Right lobe of liver (tissue), 4 donors: ENCODE data around the gene SCRT2.

Experiments
- CTCF ChIP-seq, 4 donors: fragments of 200-600 bp in 3 of 4; fragments of 450-650 bp in 1 of 4; IDR thresholded peaks; one replicate each; pipeline versions ENCODE4 v1.5.1 to v1.8.0; 2016 to 2022; ENCODE audit warnings: antibody characterized with exemption in 4 of 4, mild to moderate bottlenecking in 2 of 4
- POLR2A ChIP-seq: fragments of 450-650 bp; IDR thresholded peaks from one replicate; pipeline ENCODE4 v1.6.1; 2017; ENCODE audit warnings: antibody characterized with exemption, mild to moderate bottlenecking
- donor health status: DM: no; HTN: no; CAD: no.
- donor health status: DM: no; HTN: no; CAD: no.
- donor health status: DM: no; HTN: yes; CAD: no.

- no peak for TF ChIP-seq CTCF (IDR thresholded peaks at IDR 0.05)
- TF ChIP-seq POLR2A = no peak
These were observed 2.0 kb downstream of the SCRT2 start for GRCh38 chr20:673603-674001.
